ENCODE results near the gene ASTN2. TPM values are rescaled to one million over a fixed set of nuclear protein-coding genes. Genes with fewer than 3 reads are reported as not detected.

ASTN2 gene
- total and polyA plus RNA-seq, 9 of the 15 experiments (the other 6 are each of a cell fraction or from before 2014, with no cell fraction given): 0.56 to 3.5 (median 1.9) TPM

DNA sequence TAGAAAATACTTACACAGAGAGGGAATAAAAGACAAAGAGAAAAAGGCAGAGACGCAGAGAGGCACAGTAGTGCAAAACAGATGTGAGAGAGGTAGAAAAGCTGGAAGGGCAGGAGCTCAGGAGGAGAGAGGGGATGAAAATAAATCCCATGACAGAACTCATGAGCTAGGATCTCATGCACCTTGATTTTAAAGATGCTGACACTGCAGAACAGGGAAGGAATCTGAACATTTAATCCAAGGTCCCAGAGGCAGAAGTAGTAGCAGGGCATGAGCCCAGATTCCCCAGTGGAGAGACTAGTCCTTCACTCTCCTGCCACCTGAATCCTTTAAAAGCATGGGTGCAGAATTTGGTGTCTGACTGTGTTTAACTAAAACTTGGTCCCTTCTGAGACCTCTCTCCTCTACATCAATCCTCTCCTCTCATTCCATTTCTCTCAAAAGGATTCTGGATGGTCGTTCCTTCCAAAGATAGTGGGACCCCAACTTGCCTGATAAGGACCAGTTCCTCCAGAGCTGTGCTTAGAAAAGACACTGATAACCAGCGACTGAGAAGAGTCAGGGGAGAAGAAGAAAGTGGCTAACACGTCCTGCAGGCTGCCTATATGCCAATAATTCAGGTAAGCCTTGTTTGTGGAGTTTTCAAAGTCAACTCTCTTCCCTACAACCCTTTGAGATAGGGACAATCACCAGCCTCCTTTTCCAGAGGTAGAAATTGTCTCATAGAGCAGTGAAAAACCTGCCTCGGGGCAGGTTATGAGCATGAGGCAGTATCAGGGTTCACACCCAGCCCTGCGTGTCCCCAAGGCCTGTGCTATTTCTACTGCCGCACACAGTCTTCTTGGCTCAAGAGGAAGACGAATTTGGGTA lies 931.0 kb downstream of the ASTN2 start (continued):
- TF ChIP-seq ZBTB9 (CRISPR knock-in tag; IDR thresholded peaks at IDR 0.05) (no peak), SPI1 (IDR thresholded peaks at IDR 0.05; ENCODE audit: borderline replicate concordance, low read depth, low read length) (no peak), IFI16 (CRISPR knock-in tag; IDR thresholded peaks at IDR 0.05) (0 out of 2 replicates have a peak, but pooled peaks have one; percentile 47), ZFPM2 (CRISPR knock-in tag; IDR thresholded peaks at IDR 0.05) (no peak), MIER1 (IDR thresholded peaks at IDR 0.05; ENCODE audit: low read depth) (no peak), U2AF2 (optimal IDR thresholded peaks at IDR 0.05; ENCODE audit: low read depth, low read length) (no peak), CXXC5 (CRISPR knock-in tag; IDR thresholded peaks at IDR 0.05) (peak; percentile 43; the same call in 1 of the 2 replicates), ETV5 (CRISPR knock-in tag; IDR thresholded peaks at IDR 0.05; ENCODE audit: low read depth) (no peak), MAFF (IDR thresholded peaks at IDR 0.05; ENCODE audit: low read length) (peak; percentile 94), MECOM (CRISPR knock-in tag; IDR thresholded peaks at IDR 0.05) (0 out of 2 replicates have a peak, but pooled peaks have one; percentile 20), ETV1 (tag; conservative IDR thresholded peaks at IDR 0.05; ENCODE audit: low read depth) (no peak), SLC30A9 (CRISPR knock-in tag; IDR thresholded peaks at IDR 0.05) (no peak), ZNF143 (CRISPR knock-in tag; IDR thresholded peaks at IDR 0.05) (no peak)
- TF ChIP-seq, protein P1, sequence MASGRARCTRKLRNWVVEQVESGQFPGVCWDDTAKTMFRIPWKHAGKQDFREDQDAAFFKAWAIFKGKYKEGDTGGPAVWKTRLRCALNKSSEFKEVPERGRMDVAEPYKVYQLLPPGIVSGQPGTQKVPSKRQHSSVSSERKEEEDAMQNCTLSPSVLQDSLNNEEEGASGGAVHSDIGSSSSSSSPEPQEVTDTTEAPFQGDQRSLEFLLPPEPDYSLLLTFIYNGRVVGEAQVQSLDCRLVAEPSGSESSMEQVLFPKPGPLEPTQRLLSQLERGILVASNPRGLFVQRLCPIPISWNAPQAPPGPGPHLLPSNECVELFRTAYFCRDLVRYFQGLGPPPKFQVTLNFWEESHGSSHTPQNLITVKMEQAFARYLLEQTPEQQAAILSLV (tag; IDR thresholded peaks at IDR 0.05): 0 out of 2 replicates have a peak, but pooled peaks have one; percentile 40
- TF ChIP-seq, protein P2, sequence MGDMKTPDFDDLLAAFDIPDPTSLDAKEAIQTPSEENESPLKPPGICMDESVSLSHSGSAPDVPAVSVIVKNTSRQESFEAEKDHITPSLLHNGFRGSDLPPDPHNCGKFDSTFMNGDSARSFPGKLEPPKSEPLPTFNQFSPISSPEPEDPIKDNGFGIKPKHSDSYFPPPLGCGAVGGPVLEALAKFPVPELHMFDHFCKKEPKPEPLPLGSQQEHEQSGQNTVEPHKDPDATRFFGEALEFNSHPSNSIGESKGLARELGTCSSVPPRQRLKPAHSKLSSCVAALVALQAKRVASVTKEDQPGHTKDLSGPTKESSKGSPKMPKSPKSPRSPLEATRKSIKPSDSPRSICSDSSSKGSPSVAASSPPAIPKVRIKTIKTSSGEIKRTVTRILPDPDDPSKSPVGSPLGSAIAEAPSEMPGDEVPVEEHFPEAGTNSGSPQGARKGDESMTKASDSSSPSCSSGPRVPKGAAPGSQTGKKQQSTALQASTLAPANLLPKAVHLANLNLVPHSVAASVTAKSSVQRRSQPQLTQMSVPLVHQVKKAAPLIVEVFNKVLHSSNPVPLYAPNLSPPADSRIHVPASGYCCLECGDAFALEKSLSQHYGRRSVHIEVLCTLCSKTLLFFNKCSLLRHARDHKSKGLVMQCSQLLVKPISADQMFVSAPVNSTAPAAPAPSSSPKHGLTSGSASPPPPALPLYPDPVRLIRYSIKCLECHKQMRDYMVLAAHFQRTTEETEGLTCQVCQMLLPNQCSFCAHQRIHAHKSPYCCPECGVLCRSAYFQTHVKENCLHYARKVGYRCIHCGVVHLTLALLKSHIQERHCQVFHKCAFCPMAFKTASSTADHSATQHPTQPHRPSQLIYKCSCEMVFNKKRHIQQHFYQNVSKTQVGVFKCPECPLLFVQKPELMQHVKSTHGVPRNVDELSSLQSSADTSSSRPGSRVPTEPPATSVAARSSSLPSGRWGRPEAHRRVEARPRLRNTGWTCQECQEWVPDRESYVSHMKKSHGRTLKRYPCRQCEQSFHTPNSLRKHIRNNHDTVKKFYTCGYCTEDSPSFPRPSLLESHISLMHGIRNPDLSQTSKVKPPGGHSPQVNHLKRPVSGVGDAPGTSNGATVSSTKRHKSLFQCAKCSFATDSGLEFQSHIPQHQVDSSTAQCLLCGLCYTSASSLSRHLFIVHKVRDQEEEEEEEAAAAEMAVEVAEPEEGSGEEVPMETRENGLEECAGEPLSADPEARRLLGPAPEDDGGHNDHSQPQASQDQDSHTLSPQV (IDR thresholded peaks at IDR 0.05): peak; percentile 75
- TF ChIP-seq, protein P3, sequence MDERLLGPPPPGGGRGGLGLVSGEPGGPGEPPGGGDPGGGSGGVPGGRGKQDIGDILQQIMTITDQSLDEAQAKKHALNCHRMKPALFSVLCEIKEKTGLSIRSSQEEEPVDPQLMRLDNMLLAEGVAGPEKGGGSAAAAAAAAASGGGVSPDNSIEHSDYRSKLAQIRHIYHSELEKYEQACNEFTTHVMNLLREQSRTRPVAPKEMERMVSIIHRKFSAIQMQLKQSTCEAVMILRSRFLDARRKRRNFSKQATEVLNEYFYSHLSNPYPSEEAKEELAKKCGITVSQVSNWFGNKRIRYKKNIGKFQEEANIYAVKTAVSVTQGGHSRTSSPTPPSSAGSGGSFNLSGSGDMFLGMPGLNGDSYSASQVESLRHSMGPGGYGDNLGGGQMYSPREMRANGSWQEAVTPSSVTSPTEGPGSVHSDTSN (CRISPR knock-in tag; IDR thresholded peaks at IDR 0.05; ENCODE audit: low read depth): no peak
- TF ChIP-seq, protein P3 (tag; conservative IDR thresholded peaks at IDR 0.05; ENCODE audit: low read depth): 0 out of 2 replicates have a peak, but pooled peaks have one; percentile 4

All from K562 (cell line).